Lower lobe of right lung (tissue), 2 donors: ENCODE measurements around the gene PEMT. TPM values are rescaled to one million over a fixed set of nuclear protein-coding genes. Genes with fewer than 3 reads are reported as not detected.

ENCODE experiments used
- ATAC-seq, 2 donors: fragments of 200-7000 bp; cut with Tn5 transposase; one replicate each; pipeline ENCODE4 v1.9.1; 2020 to 2022; ENCODE audit warnings: mild to moderate bottlenecking in 2 of 2, moderate library complexity in 2 of 2
- DNase-seq: peaks from one replicate; pipeline ENCODE4 v3.0.0-alpha.2; 2020
- H3K27ac ChIP-seq: fragments of 200-600 bp; one replicate; pipeline ENCODE4 v1.8.0; 2022
- H3K27me3 ChIP-seq: fragments of 200-600 bp; one replicate; pipeline ENCODE4 v1.8.0; 2022; ENCODE audit warnings: low read depth
- H3K36me3 ChIP-seq: fragments of 200-600 bp; one replicate; pipeline ENCODE4 v1.8.0; 2022; ENCODE audit warnings: mild to moderate bottlenecking
- H3K4me1 ChIP-seq: fragments of 200-600 bp; one replicate; pipeline ENCODE4 v1.8.0; 2022
- H3K4me3 ChIP-seq: fragments of 200-600 bp; one replicate; pipeline ENCODE4 v1.8.0; 2022; ENCODE audit warnings: mild to moderate bottlenecking
- H3K9me3 ChIP-seq: fragments of 200-600 bp; one replicate; pipeline ENCODE4 v1.8.0; 2022
- intact Hi-C: fragments of 100-400 bp; cut with DNase I; formaldehyde crosslinking; loops from one replicate; pipeline ENCODE4 v1.11.0; 2022
- total RNA-seq: library from RNA; stranded (reverse); fragmentation: NEBNext Ultra II Directional; extraction: Animal tissue kit (Norgen Biotek cat#: 25700); gene quantifications from one replicate; pipeline ENCODE4 v1.2.1, GENCODE V29; 2021
- TF ChIP-seq, protein P1 (sequence below): fragments of 200-600 bp; IDR thresholded peaks from one replicate; pipeline ENCODE4 v1.8.0; 2022; ENCODE audit warnings: antibody characterized with exemption, mild to moderate bottlenecking
- donor health status: DM: no; HTN: yes; CAD: no; lungs with severe emphysema.

PEMT gene
- total RNA-seq, 1 donor from 2014 or later, result 20.1 TPM

DNA sequence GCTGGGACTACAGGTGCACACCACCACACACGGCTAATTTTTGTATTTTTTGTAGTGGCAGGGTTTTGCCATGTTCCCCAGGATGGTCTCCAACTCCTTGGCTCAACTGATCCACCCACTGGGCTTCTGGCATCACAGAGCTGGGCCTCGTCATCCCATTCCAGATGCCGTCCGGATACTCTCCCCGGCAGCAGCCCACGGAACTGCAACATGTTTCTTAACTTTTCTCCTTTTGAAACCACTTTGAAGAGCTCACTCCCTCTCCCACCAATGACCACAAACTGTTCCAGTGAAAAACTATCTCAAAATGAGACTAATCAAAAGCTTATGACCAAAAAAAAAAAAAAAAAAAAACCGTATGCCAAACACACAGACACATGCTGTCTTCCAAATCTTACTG, 17.6 kb downstream of the PEMT start:
- Histone ChIP-seq H3K4me3 (no peak overlapping the region), H3K36me3 (no peaks in the 10 kb centered on the region), H3K27me3 (no peaks in the 10 kb centered on the region), H3K4me1 (peaks cover 11% of the 10 kb centered on the region), H3K27ac (peak overlapping the region; percentile 27), H3K9me3 (no peaks in the 10 kb centered on the region)
- ATAC-seq (no peak), DNase-seq (no peak)
- intact Hi-C loops, result no loop called here
- TF ChIP-seq, protein P1, sequence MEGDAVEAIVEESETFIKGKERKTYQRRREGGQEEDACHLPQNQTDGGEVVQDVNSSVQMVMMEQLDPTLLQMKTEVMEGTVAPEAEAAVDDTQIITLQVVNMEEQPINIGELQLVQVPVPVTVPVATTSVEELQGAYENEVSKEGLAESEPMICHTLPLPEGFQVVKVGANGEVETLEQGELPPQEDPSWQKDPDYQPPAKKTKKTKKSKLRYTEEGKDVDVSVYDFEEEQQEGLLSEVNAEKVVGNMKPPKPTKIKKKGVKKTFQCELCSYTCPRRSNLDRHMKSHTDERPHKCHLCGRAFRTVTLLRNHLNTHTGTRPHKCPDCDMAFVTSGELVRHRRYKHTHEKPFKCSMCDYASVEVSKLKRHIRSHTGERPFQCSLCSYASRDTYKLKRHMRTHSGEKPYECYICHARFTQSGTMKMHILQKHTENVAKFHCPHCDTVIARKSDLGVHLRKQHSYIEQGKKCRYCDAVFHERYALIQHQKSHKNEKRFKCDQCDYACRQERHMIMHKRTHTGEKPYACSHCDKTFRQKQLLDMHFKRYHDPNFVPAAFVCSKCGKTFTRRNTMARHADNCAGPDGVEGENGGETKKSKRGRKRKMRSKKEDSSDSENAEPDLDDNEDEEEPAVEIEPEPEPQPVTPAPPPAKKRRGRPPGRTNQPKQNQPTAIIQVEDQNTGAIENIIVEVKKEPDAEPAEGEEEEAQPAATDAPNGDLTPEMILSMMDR, result no peak

DNA sequence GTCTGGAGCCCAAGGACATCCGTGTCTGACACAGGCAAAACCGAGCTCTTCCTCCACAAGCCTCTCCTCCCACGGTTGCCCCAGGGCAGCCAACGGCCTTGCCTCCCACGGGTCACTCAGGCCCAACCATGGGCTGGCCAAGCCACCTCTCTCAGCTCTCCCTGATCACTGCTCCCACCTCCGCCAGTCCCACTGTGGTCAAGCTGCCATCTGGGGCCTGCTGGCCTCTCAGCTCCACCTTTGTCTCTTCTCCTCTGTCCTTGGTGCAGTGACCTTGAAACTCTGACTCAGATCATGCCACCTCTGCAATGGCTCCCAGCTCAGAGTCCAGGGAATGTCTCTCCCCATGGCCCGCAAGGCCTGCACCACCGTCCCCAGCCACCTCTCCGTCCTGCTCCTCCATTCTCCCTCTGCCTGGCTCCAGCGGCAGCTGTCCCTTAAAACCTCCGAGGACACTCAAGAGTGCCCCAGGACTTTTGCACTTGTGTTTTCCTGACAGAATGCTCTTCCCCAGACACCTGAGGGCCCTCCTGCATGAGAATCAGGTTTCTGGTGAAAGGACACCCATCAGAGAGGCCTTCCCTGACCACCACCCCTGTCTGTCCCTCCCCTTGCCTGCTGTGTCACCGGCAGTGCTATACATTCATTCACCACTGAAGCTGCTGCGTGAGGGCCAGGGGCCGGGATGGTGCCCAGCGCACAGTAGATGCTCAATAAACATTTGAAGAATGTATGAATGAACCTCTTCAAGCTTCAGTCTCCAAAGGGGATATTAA, 19.3 kb downstream of the PEMT start:
- ATAC-seq (no peak), DNase-seq (no peak)
- H3K4me1 ChIP-seq, result peaks cover 23% of the 10 kb centered on the region
- no peaks in the 10 kb centered on the region for H3K36me3 ChIP-seq
- no peak overlapping the region for H3K27ac ChIP-seq
- TF ChIP-seq, protein P1, result no peak
- intact Hi-C loops, result no loop called here
- H3K27me3 ChIP-seq, result no peaks in the 10 kb centered on the region
- no peak overlapping the region for H3K4me3 ChIP-seq
- no peaks in the 10 kb centered on the region for H3K9me3 ChIP-seq

DNA sequence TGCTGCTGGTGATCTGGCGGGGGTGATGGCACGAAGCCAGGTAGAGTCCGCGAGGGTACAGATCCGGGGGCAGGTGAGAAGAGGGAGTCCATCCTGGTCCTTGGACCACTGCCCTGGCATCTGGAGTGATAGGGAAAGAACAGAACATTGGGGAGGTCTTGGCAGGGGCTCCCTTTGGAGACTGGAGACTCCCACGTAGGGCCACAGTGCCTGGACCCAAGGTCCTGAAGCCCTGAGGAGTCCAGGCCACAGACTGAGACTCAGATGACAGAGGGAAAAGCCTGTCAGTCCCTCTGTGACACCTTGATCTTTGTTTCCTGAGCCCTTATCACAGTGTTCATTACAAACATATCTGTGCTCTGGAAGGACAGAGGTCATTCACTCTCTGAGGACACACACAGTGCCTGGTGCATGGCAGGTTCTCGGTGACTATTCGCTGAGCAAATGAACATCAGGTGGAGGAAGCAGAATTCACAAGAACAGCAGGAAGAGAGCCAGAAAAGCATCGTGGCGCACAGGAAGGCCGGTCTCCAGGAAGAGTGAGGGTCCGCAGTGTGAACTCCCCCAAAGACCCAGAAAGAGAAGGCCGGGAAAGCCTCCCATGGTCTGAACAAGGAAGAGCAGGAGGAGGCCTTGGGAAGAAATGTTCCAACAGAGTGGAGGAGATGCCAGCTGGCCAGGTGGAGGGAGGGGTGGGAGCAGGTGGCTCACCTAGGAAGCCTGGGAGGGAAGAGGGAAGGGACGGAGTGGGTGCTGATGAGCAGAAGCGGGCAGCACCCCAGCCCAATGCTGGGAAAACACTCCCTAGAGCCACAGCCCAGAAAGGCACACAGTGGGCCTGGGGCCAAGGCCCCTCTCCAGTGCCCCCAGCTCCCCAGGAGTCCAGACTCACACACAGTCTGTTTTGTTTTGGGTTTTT, 20.5 kb downstream of the PEMT start:
- no peaks in the 10 kb centered on the region for H3K36me3 ChIP-seq
- DNase-seq, result no peak
- peaks cover 34% of the 10 kb centered on the region for H3K4me1 ChIP-seq
- H3K27ac ChIP-seq, result no peak overlapping the region
- H3K9me3 ChIP-seq, result no peaks in the 10 kb centered on the region
- H3K4me3 ChIP-seq, result no peak overlapping the region
- no peaks in the 10 kb centered on the region for H3K27me3 ChIP-seq
- ATAC-seq, result no peak
- TF ChIP-seq, protein P1, result no peak
- intact Hi-C loops, result no loop called here

DNA sequence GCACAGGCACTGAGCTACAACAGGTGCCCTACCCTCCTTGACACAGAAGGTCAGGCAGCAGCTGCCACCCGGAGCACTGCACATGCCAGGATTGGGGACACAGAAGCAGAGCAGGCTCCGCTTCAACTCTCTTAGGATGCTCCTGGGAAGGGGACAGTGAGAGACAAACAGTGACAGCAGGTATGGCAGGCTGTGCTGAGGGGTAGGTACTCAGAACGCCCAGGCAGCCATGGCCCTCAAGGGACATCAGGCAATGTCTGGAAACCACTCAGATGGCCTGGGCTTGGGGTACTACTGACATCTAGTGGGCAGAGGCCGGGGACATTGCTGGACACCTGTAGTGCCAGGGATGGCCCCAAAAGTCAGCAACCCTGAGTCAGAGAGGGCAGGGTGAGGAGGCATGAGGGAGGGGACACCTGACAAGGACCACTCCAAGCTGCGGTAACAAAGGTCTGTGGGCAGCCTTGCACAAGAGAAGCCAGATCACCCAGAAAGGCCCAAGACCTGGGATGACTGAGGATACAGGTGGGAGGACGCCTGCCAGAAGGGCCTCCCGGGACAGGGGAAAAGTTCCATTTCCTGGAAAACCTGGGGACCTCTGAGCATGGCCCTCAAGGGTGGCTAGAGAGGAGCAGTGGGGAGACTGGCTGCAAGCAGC, 21.2 kb downstream of the PEMT start:
- Histone ChIP-seq H3K36me3 (no peaks in the 10 kb centered on the region), H3K4me3 (no peak overlapping the region), H3K4me1 (peaks cover 42% of the 10 kb centered on the region), H3K27ac (no peak overlapping the region), H3K9me3 (no peaks in the 10 kb centered on the region), H3K27me3 (no peaks in the 10 kb centered on the region)
- peak; percentile 40 to 58 for ATAC-seq
- intact Hi-C loops, result no loop called here
- no peak for DNase-seq
- TF ChIP-seq, protein P1, result peak; percentile 43

DNA sequence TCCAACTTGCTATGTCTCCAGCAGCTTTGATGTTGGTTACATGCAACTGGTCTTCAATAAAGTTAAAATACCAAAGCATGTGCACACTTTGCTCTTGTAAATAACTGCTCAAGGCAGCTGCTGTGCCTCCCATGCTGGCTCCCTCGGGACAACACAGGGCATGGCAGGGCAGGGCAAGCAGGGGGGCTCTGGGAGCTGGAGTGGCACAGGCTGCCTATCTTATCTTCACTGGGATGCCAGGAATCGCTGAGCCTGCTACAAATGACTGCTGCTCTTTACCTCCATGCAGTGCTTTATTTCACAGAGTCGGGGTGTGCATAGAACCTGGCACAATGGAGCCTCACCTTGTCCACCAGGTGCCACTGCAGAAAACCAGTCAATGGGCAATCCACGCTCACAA, 21.8 kb downstream of the PEMT start:
- ATAC-seq (no peak), DNase-seq (no peak)
- no peaks in the 10 kb centered on the region for H3K36me3 ChIP-seq
- intact Hi-C loops, result no loop called here
- no peak overlapping the region for H3K4me3 ChIP-seq
- TF ChIP-seq, protein P1, result no peak
- H3K4me1 ChIP-seq, result peaks cover 44% of the 10 kb centered on the region
- H3K27me3 ChIP-seq, result no peaks in the 10 kb centered on the region
- no peaks in the 10 kb centered on the region for H3K9me3 ChIP-seq
- H3K27ac ChIP-seq, result no peak overlapping the region
